Endothelial cell of umbilical vein (primary cell): ENCODE measurements around the gene EIF4B. TPM values are rescaled to one million over a fixed set of nuclear protein-coding genes. Genes with fewer than 3 reads are reported as not detected.

ENCODE experiments used
- BruUV-seq: library from RNA; stranded (reverse); fragments of 400-500 nt; replicated peaks from 2 replicates; lab custom pipeline; 2021; lab: Mats Ljungman, UMichigan
- CTCF ChIA-PET: fragments of 300-600, 350-600 bp; sonication (Branson Sonifier 250); formaldehyde crosslinking; loops from one replicate; lab custom pipeline; 2021; ENCODE audit warnings: antibody characterized with exemption, inconsistent platforms; lab: Charles Lee
- POLR2A ChIA-PET: fragments of 300-600, 350-600 bp; sonication (Branson Sonifier 250); formaldehyde crosslinking; loops from one replicate; lab custom pipeline; 2021; ENCODE audit warnings: antibody characterized with exemption, inconsistent platforms; lab: Charles Lee
- DNase-seq: peaks from one replicate; pipeline ENCODE4 v3.0.0-alpha.2; 2011; ENCODE audit warnings: low read depth, low spot score
- FAIRE-seq: peaks from 2 replicates; lab custom pipeline; 2011; peaks lifted over from hg19 to GRCh38; lab: Jason Lieb, UNC
- H2AFZ ChIP-seq: 2 replicates; pipeline ENCODE4 v1.6.0; 2012; ENCODE audit warnings: low read depth, low read length, control low read depth, inconsistent platforms
- H3K27ac ChIP-seq: 2 replicates; pipeline ENCODE4 v1.5.1; 2011; ENCODE audit warnings: low read depth, mild to moderate bottlenecking, control low read depth, low read length, moderate library complexity; ENCODE audit not compliant: insufficient read depth
- H3K27me3 ChIP-seq, 2 experiments: 2 replicates each; pipeline versions ENCODE4 v1.6.0 to v1.6.1; 2011; ENCODE audit warnings: low read length in 2 of 2, mixed read lengths in 1 of 2; ENCODE audit not compliant: control insufficient read depth in 2 of 2, insufficient read depth in 2 of 2
- H3K36me3 ChIP-seq, 2 experiments: 2 replicates in 1 of 2; 3 replicates in 1 of 2; pipeline ENCODE4 v1.5.1; 2011; ENCODE audit warnings: low read length in 2 of 2, mild to moderate bottlenecking in 1 of 2, moderate library complexity in 1 of 2; ENCODE audit not compliant: control insufficient read depth in 2 of 2, insufficient read depth in 2 of 2; ENCODE audit errors: extremely low read depth in 1 of 2
- H3K4me1 ChIP-seq: 3 replicates; pipeline ENCODE4 v1.5.1; 2011; ENCODE audit warnings: mild to moderate bottlenecking, low read length; ENCODE audit not compliant: control insufficient read depth, insufficient read depth; ENCODE audit errors: extremely low read depth
- H3K4me2 ChIP-seq: 2 replicates; pipeline ENCODE4 v1.6.1; 2011; ENCODE audit warnings: low read length, control low read depth, mixed read lengths; ENCODE audit not compliant: insufficient read depth
- H3K4me3 ChIP-seq, 3 experiments: fragments of 200-600 bp in 1 of 3; sonication (generic), shearing (Covaris generic) in 1 of 3; replicated peaks in 1 of 3; 2 replicates each; pipeline ENCODE4 v1.5.1; 2011 to 2016; ENCODE audit warnings: control low read depth in 3 of 3, low read length in 3 of 3, mild to moderate bottlenecking in 2 of 3, inconsistent platforms in 1 of 3, low read depth in 1 of 3, moderate library complexity in 1 of 3; ENCODE audit not compliant: insufficient read depth in 1 of 3
- H3K79me2 ChIP-seq: 2 replicates; pipeline ENCODE4 v1.6.0; 2012; ENCODE audit warnings: low read length, inconsistent platforms; ENCODE audit not compliant: control insufficient read depth, insufficient read depth
- H3K9ac ChIP-seq: replicated peaks from 2 replicates; pipeline ENCODE3; 2011; ENCODE audit warnings: low read length, control low read depth; ENCODE audit not compliant: insufficient read depth; ENCODE audit errors: extremely low read depth
- H3K9me1 ChIP-seq: replicated peaks from 3 replicates; pipeline ENCODE4 v1.6.0; 2011; ENCODE audit warnings: mild to moderate bottlenecking, low read length; ENCODE audit not compliant: control insufficient read depth, insufficient read depth; ENCODE audit errors: extremely low read depth
- H3K9me3 ChIP-seq: replicated peaks from 2 replicates; pipeline ENCODE4 v1.5.1; 2012; ENCODE audit warnings: low read length, inconsistent platforms; ENCODE audit not compliant: control insufficient read depth, insufficient read depth
- H4K20me1 ChIP-seq: replicated peaks from 2 replicates; pipeline ENCODE3; 2011; ENCODE audit warnings: mild to moderate bottlenecking, low read length; ENCODE audit not compliant: control insufficient read depth, insufficient read depth; ENCODE audit errors: extremely low read depth
- EZH2 ChIP-seq: IDR thresholded peaks from 2 replicates; pipeline ENCODE4 v1.6.1; 2012; ENCODE audit warnings: borderline replicate concordance, low read depth, mild to moderate bottlenecking, moderate library complexity, low read length, inconsistent platforms; ENCODE audit not compliant: severe bottlenecking
- FOS ChIP-seq: IDR thresholded peaks from 2 replicates; pipeline ENCODE4 v1.6.1; 2011; ENCODE audit warnings: mild to moderate bottlenecking, low read length, moderate library complexity, borderline replicate concordance; ENCODE audit not compliant: insufficient read depth
- GATA2 ChIP-seq: IDR thresholded peaks from 2 replicates; pipeline ENCODE4 v1.7.0; 2011; ENCODE audit warnings: low read depth, mild to moderate bottlenecking, moderate library complexity, mixed read lengths, low read length; ENCODE audit not compliant: insufficient read length, insufficient read depth
- JUN ChIP-seq: IDR thresholded peaks from 2 replicates; pipeline ENCODE4 v1.6.1; 2011; ENCODE audit warnings: borderline replicate concordance, low read depth; ENCODE audit not compliant: insufficient read length, insufficient read depth
- MYC ChIP-seq: IDR thresholded peaks from one replicate; pipeline ENCODE4 v1.6.1; 2011; ENCODE audit warnings: mild to moderate bottlenecking, low read depth, low read length
- POLR2A ChIP-seq: IDR thresholded peaks from 2 replicates; pipeline ENCODE4 v1.6.1; 2012; ENCODE audit warnings: low read depth, mild to moderate bottlenecking, control low read depth, low read length
- POLR2AphosphoS5 ChIP-seq: IDR thresholded peaks from 2 replicates; pipeline ENCODE4 v1.6.1; 2012; ENCODE audit warnings: low read depth, mild to moderate bottlenecking, control low read depth, low read length, moderate library complexity; ENCODE audit not compliant: insufficient read depth
- dilution Hi-C: fragments of 300-500 bp; cut with MboI; formaldehyde crosslinking; loops from one replicate; pipeline ENCODE4 v1.15.0; 2019; ENCODE audit warnings: low sequenced_read_pairs; ENCODE audit not compliant: extremely low pct_ligation_motif_present
- intact Hi-C: fragments of 100-400 bp; cut with micrococcal nuclease; formaldehyde crosslinking; loops from one replicate; pipeline ENCODE4 v1.10.0; 2022
- polyA plus RNA-seq, 4 experiments: library from polyadenylated mRNA; depleted of rRNA in 3 of 4; stranded (reverse) in 3 of 4; unstranded in 1 of 4; fragments of >200 nt; gene quantifications; 2 replicates each; pipeline versions ENCODE4 v1.2.1 to v1.2.3, GENCODE V29; 2011 to 2012; ENCODE audit warnings: missing spikeins in 1 of 4
- total RNA-seq: library from RNA; stranded (reverse); gene quantifications from 2 replicates; pipeline ENCODE4 v1.2.3, GENCODE V29; 2021
- TF ChIP-seq, protein P1 (sequence below), 2 donors: IDR thresholded peaks; 1 replicate in 1 of 2; 2 replicates in 1 of 2; pipeline ENCODE4 v1.5.1; 2011; ENCODE audit warnings: low read length in 2 of 2, mild to moderate bottlenecking in 2 of 2, moderate library complexity in 2 of 2, control low read depth in 1 of 2, inconsistent platforms in 1 of 2, low read depth in 1 of 2; ENCODE audit not compliant: insufficient read depth in 1 of 2; ENCODE audit errors: extremely low read depth in 1 of 2
- TF ChIP-seq, protein P2 (sequence below): IDR thresholded peaks from 2 replicates; pipeline ENCODE4 v1.6.1; 2011; ENCODE audit not compliant: insufficient read depth, insufficient read length

EIF4B gene
- total and polyA plus RNA-seq, 2 donors (not counting 3 experiments of a cell fraction or from before 2014, with no cell fraction given) = 233 to 382 TPM

DNA sequence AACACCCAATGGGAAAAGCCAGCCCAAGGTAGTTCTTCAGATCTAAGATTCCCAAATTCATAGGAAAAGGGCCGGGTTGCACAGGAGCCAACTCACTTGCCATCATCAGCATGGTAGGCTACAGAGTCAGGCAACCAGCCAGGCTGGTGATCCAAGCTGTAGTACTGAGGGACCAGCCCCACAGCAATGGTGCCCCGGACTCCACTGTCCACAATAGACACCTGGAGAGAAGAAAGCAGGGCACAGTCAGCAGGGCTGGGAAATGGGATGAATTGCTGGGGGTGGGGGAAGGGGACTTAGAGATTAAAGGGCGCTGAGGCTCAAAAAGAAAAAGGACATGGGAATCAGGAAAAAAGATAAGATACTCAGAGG is 68.7 kb downstream of the EIF4B start:
- no peaks in the 10 kb centered on the region for H4K20me1 ChIP-seq
- BruUV-seq = no TSS peak
- H3K36me3 ChIP-seq = peaks cover 0 to 22% of the 10 kb centered on the region in 2 experiments
- H2AFZ ChIP-seq = no peak overlapping the region
- H3K27ac ChIP-seq = no peak overlapping the region
- no peak overlapping the region for H3K9ac ChIP-seq
- H3K4me1 ChIP-seq = peaks cover 25% of the 10 kb centered on the region
- dilution Hi-C loops = no loop called here
- H3K27me3 ChIP-seq = no peaks in the 10 kb centered on the region
- intact Hi-C loops = no loop called here
- no peaks in the 10 kb centered on the region for H3K9me3 ChIP-seq
- POLR2A ChIA-PET = no interaction called here
- FAIRE-seq (no peak), DNase-seq (no peak)
- TF ChIP-seq FOS = no peak
- no peak for TF ChIP-seq POLR2AphosphoS5
- TF ChIP-seq JUN = no peak
- TF ChIP-seq MYC = no peak
- TF ChIP-seq EZH2 = no peak
- no peak for TF ChIP-seq POLR2A
- TF ChIP-seq GATA2 = no peak
- TF ChIP-seq, protein P1, sequence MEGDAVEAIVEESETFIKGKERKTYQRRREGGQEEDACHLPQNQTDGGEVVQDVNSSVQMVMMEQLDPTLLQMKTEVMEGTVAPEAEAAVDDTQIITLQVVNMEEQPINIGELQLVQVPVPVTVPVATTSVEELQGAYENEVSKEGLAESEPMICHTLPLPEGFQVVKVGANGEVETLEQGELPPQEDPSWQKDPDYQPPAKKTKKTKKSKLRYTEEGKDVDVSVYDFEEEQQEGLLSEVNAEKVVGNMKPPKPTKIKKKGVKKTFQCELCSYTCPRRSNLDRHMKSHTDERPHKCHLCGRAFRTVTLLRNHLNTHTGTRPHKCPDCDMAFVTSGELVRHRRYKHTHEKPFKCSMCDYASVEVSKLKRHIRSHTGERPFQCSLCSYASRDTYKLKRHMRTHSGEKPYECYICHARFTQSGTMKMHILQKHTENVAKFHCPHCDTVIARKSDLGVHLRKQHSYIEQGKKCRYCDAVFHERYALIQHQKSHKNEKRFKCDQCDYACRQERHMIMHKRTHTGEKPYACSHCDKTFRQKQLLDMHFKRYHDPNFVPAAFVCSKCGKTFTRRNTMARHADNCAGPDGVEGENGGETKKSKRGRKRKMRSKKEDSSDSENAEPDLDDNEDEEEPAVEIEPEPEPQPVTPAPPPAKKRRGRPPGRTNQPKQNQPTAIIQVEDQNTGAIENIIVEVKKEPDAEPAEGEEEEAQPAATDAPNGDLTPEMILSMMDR (IDR thresholded peaks at IDR 0.05; ENCODE audit: extremely low read depth in 1 of 2, insufficient read depth in 1 of 2, low read depth in 1 of 2, low read length in 2 of 2) = no peak
- TF ChIP-seq, protein P2, sequence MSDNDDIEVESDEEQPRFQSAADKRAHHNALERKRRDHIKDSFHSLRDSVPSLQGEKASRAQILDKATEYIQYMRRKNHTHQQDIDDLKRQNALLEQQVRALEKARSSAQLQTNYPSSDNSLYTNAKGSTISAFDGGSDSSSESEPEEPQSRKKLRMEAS = no peak
- no peaks in the 10 kb centered on the region for H3K9me1 ChIP-seq
- no peak overlapping the region for H3K4me2 ChIP-seq
- peaks cover 11% of the 10 kb centered on the region for H3K79me2 ChIP-seq
- no peak overlapping the region for H3K4me3 ChIP-seq
- CTCF ChIA-PET = interaction anchor here (6.4 kb wide), 1 partner anchor 8 kb away, joined by 91 read pairs; no protein-coding TSS in a partner anchor
